ENCODE measurements around the gene CSE1L. TPM values are rescaled to one million over a fixed set of nuclear protein-coding genes. Genes with fewer than 3 reads are reported as not detected.
"Not testable (repeated sequence)": the region's sequence is repeated elsewhere in the genome, so short reads cannot be mapped to it uniquely, and the experiment has no call there.

CSE1L gene
- total RNA-seq, 1 experiment from 2014 or later, result 193 TPM

GRCh38 chr20:49123982-49124381 lies 77.9 kb downstream of the CSE1L start:
- BruUV-seq (replicated peaks), result no TSS peak
- no peak overlapping the region for H3K4me3 ChIP-seq (ENCODE audit: low read depth, low read length, poor library complexity, severe bottlenecking)
- ChIA-PET CTCF (no interaction called here), POLR2A (ENCODE audit: low non-redundant PET) (no interaction called here)
- H3K36me3 ChIP-seq (ENCODE audit: insufficient read depth, low read length, poor library complexity, severe bottlenecking), result peaks cover 37% of the 10 kb centered on the region
- no peak for TF ChIP-seq EZH2 (IDR thresholded peaks at IDR 0.05; ENCODE audit: borderline replicate concordance, low read depth, low read length, poor library complexity, severe bottlenecking)
- no peak for TF ChIP-seq CTCF (conservative IDR thresholded peaks at IDR 0.05; ENCODE audit: low read depth, low read length)
- H3K27me3 ChIP-seq (replicated peaks; ENCODE audit: insufficient read depth, low read depth, low read length, poor library complexity), result no peaks in the 10 kb centered on the region
- no peak for DNase-seq (ENCODE audit: low spot score)
- intact Hi-C loops (cut with micrococcal nuclease; ENCODE audit: unreplicated experiment), result no loop called here
- H3K4me1 ChIP-seq (ENCODE audit: insufficient read depth, low read length, poor library complexity, severe bottlenecking), result no peaks in the 10 kb centered on the region
- no peaks in the 10 kb centered on the region for H3K9me3 ChIP-seq (ENCODE audit: low read depth, low read length, poor library complexity, severe bottlenecking)
- H3K27ac ChIP-seq (ENCODE audit: low read depth, low read length, poor library complexity, severe bottlenecking), result no peak overlapping the region

GRCh38 chr20:49132995-49133478 lies 86.9 kb downstream of the CSE1L start:
- Histone ChIP-seq H3K4me3 (ENCODE audit: low read depth, low read length, poor library complexity, severe bottlenecking) (no peak overlapping the region), H3K27ac (ENCODE audit: low read depth, low read length, poor library complexity, severe bottlenecking) (no peak overlapping the region), H3K9me3 (ENCODE audit: low read depth, low read length, poor library complexity, severe bottlenecking) (no peaks in the 10 kb centered on the region), H3K36me3 (ENCODE audit: insufficient read depth, low read length, poor library complexity, severe bottlenecking) (peaks cover 17% of the 10 kb centered on the region), H3K27me3 (replicated peaks; ENCODE audit: insufficient read depth, low read depth, low read length, poor library complexity) (no peaks in the 10 kb centered on the region), H3K4me1 (ENCODE audit: insufficient read depth, low read length, poor library complexity, severe bottlenecking) (no peaks in the 10 kb centered on the region)
- CTCF ChIA-PET, result interaction anchor here (0.5 to 2.0 kb wide), 8 partner anchors 53 to 513 kb away, joined by 3 to 15 read pairs (median 5); partner anchors contain the start of gene DDX27
- peak; percentile 74 for TF ChIP-seq CTCF (conservative IDR thresholded peaks at IDR 0.05; ENCODE audit: low read depth, low read length)
- TF ChIP-seq EZH2 (IDR thresholded peaks at IDR 0.05; ENCODE audit: borderline replicate concordance, low read depth, low read length, poor library complexity, severe bottlenecking), result no peak
- intact Hi-C loops (cut with micrococcal nuclease; ENCODE audit: unreplicated experiment), result loop anchor here (1.0 to 10.0 kb wide), 2 partner anchors 84 to 192 kb away; no protein-coding TSS in a partner anchor
- BruUV-seq (replicated peaks), result no TSS peak
- POLR2A ChIA-PET (ENCODE audit: low non-redundant PET), result no interaction called here
- peak; percentile 84 for DNase-seq (ENCODE audit: low spot score)

GRCh38 chr20:49133571-49133970 lies 87.5 kb downstream of the CSE1L start:
- Histone ChIP-seq H3K4me3 (ENCODE audit: low read depth, low read length, poor library complexity, severe bottlenecking) (no peak overlapping the region), H3K27me3 (replicated peaks; ENCODE audit: insufficient read depth, low read depth, low read length, poor library complexity) (no peaks in the 10 kb centered on the region), H3K4me1 (ENCODE audit: insufficient read depth, low read length, poor library complexity, severe bottlenecking) (no peaks in the 10 kb centered on the region), H3K9me3 (ENCODE audit: low read depth, low read length, poor library complexity, severe bottlenecking) (no peaks in the 10 kb centered on the region), H3K36me3 (ENCODE audit: insufficient read depth, low read length, poor library complexity, severe bottlenecking) (peaks cover 17% of the 10 kb centered on the region), H3K27ac (ENCODE audit: low read depth, low read length, poor library complexity, severe bottlenecking) (no peak overlapping the region)
- ChIA-PET POLR2A (ENCODE audit: low non-redundant PET) (no interaction called here), CTCF (interaction anchor here (0.5 to 0.6 kb wide), 2 partner anchors 53 to 513 kb away, joined by 3 to 9 read pairs; no protein-coding TSS in a partner anchor)
- no TSS peak for BruUV-seq (replicated peaks)
- TF ChIP-seq CTCF (conservative IDR thresholded peaks at IDR 0.05; ENCODE audit: low read depth, low read length), result no peak
- TF ChIP-seq EZH2 (IDR thresholded peaks at IDR 0.05; ENCODE audit: borderline replicate concordance, low read depth, low read length, poor library complexity, severe bottlenecking), result no peak
- intact Hi-C loops (cut with micrococcal nuclease; ENCODE audit: unreplicated experiment), result loop anchor here (1.0 to 10.0 kb wide), 2 partner anchors 84 to 191 kb away; no protein-coding TSS in a partner anchor
- no peak for DNase-seq (ENCODE audit: low spot score)

- H3K4me3 ChIP-seq (ENCODE audit: low read depth, low read length, poor library complexity, severe bottlenecking); H3K27me3 ChIP-seq (replicated peaks; ENCODE audit: insufficient read depth, low read depth, low read length, poor library complexity); DNase-seq (ENCODE audit: low spot score); H3K9me3 ChIP-seq (ENCODE audit: low read depth, low read length, poor library complexity, severe bottlenecking); H3K27ac ChIP-seq (ENCODE audit: low read depth, low read length, poor library complexity, severe bottlenecking); CTCF ChIA-PET; POLR2A ChIA-PET (ENCODE audit: low non-redundant PET); H3K4me1 ChIP-seq (ENCODE audit: insufficient read depth, low read length, poor library complexity, severe bottlenecking); BruUV-seq (replicated peaks): not testable (repeated sequence)
- H3K36me3 ChIP-seq (ENCODE audit: insufficient read depth, low read length, poor library complexity, severe bottlenecking), result peaks cover 17% of the 10 kb centered on the region
- intact Hi-C loops (cut with micrococcal nuclease; ENCODE audit: unreplicated experiment), result loop anchor here (10.0 kb wide), 1 partner anchor 190 kb away; no protein-coding TSS in a partner anchor
These were observed 88.7 kb downstream of the CSE1L start for GRCh38 chr20:49134797-49135196.
